Stimulated activated CD8-positive, alpha-beta memory T cell treated with anti-CD3 and anti-CD28 coated beads, Interleukin-15, amount 100 ng/mL, for 24 hours (primary cell): ENCODE measurements around the gene MAPKAPK3.

Experiments used
- DNase-seq: peaks from one replicate; pipeline ENCODE4 v3.0.0-alpha.2; 2020; ENCODE audit warnings: low read depth

MAPKAPK3 gene

DNA sequence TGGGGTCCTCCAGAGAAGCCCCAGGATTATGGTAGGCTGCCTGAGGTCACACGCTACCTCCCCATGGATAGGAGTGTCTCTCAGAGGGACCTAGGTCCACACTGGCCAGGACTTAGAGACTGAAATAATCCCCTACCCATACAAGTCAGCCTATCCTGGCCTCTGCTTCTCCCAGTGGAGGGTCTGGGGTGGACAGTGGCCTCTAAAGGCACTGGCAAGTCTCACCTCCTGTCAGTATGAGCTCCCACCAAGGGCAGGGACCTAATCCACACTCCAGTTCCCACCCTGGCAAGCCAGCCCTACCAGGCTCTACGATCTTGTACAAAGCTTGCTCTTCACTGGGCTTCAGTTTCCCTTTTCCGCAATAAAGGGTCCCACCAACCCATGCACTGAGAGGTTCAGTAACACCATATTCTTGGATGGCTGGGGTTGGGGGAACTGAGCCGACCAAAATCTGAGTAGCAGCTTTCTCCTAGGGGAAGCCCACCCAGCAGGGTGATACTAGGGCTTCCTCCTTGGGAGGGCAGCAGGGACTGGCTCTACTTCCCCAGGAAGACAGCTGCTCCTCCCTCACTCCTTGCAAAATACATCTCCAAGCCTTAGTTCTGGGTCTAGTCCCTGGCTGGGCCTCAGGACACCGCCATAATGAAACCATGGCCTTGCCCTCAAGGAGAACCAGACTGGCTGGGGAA is 7.7 kb upstream of the MAPKAPK3 start:
- DNase-seq: no peak

DNA sequence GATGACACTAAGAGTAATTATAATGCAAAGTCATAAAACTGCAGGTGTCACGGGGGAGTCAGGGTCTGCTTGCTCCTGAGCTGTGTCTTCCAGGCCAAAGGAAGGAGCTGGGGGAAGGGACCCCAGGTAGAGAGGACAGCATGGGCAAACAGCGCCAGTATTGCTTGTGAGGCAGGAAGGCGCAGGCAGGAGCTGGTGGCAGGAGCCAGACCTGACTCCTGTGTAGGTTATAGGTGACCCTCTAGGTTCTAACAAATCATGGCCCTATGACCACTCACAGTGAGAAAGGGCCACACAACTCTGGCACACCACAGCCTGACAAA is 7.2 kb upstream of the MAPKAPK3 start:
- DNase-seq: no peak

DNA sequence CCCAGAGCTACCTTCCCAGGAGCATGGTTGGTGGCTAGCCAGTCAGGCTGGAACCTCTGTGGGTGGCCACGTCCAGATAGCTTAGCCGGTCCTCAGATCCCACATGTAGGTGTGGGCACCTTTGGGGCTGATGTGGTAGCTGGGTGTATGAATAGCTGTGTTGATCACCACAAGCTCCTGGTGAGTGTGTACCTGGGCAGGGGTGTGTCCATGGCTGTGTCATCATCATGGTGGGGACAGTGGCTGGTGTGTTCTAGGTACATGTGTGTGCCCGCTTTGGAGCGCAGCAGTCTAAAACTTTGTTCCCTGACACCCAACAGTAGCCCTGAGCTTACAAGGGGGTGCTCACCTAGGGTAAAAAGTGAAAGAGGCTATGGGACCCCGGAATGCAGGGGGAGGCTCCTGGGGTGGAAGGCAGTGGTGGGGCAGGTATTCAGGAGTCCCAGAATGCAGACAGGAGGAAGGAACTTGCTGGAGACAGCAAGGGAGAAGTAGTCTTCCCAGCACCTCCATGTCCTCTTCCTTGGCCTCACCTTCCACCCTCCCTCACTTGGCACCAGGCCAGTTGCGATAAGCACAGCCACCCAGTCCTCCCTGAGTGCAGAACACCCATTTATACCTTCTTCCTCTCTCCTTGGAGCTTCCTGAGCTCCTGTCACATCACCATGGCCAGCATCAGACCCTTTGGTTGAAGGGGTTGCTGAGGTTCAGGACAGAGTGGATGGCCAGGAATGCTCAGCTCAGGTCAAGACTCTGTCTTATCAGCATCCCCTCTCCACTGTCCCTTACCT is 6.6 kb upstream of the MAPKAPK3 start:
- DNase-seq: no peak

DNA sequence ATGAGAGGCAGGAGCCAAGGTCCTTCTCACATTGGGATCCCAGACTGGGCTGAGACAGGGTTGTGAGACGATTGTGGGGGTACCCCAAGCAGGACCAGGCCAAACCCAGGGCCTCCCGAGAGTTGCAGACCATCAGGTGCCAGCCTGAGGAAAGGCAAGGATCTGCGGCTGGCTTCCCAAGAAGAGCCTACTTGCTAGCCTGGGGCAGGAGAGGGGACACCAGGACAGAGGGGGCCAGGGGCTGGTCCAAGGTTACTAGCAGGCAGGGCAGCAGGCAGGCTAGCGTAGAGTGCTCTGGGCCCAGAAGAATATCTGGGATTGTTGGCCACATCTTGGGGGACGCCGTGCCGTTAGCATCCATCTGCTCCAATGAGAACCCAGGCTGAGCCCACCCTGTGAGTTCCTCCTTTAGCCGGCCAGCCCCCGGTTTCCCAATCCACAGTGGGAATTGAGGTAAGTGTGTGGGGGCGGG is 5.9 kb upstream of the MAPKAPK3 start:
- no peak for DNase-seq

DNA sequence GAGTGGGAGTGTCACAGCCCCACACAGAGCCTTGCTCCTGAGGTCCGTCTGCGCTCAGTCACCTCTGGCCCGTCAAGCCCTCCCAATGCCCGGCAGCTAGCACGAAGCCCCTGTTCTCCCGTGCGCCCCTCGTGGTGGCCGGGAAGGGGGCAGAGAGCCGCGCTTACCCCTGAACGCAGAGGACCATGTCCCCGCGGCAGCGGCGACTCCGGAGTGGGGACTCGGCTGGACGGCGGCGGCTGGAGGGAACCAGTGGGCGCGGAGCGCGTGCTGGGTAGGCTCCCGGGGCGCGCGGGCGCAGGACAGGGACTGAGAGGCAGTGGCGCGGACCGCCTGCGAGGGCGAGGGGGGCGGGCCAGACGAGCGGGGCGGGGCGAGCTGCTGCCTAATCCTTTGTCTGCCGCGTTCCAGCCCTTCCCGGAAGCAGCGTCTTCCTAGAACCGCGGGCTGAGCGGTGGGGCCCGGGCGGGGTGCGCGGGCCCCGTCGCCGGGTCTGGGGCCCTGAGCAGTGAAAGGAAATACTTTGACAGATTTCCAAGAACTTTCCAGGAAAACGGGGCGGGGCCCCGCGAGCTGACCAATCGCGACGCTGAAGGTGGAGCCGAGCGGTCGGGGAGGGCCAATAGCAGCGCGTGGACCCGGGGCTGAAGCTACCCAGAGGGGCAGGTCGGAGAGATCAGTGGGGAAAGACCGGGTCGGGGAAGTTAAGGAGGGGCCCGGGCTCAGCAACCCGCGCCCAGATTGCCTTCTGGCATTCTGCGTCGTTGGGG is 5.3 kb upstream of the MAPKAPK3 start, which contains the start of gene CISH:
Gene CISH (minus strand): TSS at position 311 of the 770 bp plus-strand sequence. CDS start 124 bp downstream, at position 187.
- peak; percentile 94 for DNase-seq

DNA sequence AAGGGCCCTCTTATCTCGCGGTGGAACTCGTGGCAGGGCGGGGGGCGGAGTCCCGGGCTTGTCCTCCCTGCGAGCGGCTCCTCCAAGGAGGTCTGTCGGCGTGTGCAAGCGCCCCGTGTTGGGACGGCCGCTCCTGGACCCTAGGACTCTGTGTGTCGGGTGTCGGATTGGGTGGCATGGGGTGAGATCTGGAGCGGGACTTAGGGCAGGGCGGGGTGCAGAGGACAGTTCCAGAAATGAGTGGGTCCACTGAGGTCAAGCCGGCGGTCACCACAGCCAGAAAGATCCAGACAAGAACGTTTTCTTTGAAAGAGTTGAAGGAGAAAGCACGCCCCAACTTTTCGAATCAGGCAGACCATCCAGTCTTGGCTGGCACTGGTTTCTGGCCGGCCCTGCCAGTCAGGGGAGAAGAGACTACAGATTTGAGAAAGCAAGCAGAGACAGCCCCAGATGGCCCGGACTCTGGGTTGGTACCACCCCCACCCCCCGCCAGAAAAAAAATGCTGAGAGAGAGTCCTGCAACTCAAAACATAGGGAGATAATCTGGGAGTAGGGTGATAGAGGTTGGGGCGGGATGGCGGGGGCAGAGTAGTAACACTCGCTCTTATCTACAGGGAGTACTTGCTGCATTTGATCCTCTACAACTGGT is 4.6 kb upstream of the MAPKAPK3 start:
- DNase-seq: no peak

DNA sequence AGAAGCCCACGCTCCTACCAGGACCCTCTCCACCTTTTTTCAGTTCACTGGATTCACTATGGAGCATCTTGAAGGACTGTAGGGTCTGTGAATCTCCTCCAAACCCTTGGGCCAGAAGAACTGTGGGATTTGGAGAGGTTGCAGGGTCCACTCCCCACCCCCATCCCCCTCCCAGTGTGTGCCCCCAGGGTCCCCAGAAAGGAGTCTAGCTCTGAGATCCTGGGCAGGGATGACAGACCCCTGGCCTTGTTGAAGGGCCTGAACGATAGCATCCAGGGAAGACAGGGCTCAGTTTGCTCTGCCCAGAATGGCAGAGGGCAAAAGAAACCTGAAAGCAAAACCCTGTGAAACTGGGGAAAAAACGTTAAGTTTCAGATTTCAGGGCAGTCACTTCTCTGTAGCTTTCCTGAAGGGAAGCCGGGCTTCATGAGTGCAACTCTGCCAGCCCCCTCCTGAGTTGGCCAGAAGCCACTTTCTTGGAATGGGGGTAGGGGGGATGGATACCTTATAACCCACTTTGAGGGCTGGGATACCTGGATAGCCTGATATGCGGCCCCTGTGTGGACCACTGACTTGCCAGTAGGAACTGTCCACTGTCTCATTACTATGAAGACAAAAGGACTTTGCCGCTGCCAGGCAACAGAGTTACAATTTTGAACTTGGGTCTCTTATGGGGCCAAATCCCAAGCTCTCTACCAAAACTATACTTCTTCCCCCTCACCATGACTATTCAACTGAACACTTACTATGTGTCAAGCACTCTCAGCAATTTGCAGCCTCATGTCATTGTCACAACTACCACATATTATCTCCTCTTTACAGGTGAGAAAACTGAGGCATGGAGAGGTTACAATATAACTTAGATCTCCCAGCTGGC is 3.7 kb upstream of the MAPKAPK3 start:
- no peak for DNase-seq

DNA sequence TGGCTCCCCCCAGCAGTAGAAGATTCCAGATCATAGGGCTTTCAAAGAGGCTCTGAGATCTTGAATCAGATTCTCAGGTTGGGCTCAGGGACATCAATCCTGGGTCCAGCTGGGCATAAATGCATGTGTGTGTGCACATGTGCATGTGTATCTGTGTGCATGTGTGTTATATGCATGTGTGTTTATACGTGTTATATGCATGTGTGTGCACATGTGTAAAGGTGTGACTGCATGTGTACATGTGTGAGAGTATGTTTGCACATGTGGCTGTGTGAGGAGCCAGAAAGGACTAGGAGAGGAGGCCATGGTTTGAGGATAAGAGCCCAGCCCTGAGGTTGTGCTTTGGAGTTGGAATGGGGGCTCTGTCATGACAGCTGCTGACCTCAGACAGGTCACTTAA is 1.8 kb upstream of the MAPKAPK3 start:
- no peak for DNase-seq

DNA sequence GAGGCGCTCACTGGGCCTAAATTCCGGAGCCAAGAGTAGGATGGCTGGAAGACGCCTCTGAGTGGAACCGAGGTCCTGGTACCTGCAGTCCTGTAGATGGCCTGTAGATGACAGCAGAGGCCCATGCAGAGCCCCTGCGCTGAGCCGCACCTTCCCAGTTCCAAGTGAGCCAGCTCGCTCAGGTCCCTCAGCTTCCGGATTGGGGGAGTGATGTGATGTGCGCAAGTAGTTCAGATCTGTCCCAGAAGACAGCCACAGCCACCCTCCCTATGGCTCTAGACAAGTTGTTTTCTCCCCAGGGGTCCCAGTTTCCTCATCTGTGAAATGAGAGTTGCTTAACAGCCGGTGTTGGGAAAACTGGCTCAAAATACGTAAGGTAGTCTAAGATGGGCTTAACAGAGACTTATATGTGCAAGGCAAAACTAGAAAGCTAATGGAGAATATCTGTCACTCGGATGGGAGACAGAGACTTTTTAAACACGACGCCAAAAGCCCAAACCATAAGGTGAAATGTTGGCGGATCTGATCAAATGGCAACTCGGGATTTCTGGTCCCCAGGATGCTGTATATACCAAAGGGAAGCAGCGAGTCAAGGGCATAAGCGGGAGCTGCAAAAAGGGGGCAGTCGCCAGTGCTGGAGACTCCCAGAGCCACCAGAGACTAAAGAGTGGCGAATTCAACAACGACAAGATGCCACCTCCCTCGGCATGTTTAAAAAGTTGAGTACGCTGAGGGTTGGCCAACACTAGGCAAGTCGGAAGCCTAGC is 765 bp upstream of the MAPKAPK3 start:
- DNase-seq: no peak

DNA sequence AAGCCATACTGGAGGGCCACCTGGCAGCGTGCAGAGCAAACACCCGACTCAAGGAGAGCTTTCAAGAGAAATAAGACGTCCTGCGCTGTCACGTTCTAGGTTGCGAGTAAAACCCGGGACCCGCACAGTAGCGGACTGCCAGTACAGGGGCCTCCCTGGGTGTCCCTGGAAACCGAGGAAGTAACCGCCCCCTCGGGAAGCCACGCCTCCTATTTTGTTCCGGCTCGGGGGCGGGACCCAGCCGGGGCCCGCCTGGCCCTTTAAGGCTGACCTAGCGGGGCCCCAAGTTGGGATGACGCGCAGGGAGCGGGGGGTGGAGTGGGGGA is 218 bp upstream of the MAPKAPK3 start:
- DNase-seq: peak; percentile 87

DNA sequence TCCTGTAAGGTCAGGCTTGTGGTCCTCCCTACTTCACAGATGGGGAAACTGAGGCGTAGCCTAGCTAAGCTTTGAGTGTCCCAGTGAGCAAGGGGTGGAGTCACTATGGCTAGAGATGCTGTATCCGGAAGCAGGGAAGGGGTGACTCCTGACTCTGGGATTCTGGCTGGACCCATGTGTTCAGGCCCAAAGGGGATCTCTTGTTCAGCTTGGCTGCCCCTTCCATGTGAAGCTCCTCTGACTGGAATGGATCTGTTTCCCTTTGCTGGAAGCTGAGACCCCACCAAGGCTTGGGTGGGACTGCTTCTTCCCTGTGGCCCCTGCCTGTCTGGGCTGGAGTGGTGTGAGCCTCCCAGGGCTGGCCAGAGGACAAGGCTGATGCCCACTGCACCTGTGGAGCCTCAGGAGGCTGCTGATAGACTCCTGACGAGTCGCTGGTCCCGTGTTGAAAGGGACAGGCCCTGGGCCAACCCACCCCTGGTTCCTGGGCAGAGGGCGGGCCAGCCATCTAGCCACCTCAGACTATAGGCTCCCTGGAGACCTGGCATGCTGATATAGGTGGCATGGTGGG is 1.0 kb downstream of the MAPKAPK3 start:
- DNase-seq: no peak

DNA sequence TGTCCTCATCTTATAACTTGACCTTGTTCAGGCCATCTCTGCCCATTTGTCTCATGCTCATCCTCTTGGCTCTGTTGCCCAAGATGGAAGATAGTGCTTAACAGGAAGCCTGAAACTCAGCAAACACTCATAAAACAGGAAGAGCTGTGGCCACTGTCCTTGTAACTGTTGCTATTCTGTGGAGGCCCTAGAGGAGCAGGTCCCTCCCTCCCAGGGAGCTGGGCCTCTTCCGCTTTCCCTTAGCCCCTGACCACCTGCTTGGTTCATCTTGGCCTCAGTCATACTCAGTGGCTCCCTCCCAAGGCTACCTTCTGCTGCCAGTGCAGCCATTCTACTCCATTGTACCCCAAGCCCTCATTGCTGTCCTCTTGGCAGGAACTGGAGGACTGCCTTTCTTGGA is 3.5 kb downstream of the MAPKAPK3 start:
- DNase-seq: no peak

DNA sequence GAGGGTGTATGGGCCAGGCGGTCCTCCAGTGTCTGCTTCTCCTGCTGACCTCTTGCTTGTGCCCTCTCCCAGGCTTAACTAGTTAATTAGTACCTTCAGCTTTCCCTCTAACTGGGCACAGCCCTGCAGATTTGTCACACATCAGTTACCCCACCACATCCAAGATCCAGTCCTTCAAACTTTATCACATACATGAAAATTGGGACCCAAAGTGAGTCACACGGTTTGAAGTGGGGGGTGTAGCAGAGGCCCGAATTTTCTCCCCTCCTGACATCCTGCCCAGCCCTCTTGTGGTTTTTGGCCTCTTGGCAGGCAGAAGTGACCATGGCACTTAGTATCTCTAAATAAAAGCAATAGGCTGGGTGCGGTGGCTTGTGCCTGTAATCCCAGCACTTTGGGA is 3.9 kb downstream of the MAPKAPK3 start:
- no peak for DNase-seq

DNA sequence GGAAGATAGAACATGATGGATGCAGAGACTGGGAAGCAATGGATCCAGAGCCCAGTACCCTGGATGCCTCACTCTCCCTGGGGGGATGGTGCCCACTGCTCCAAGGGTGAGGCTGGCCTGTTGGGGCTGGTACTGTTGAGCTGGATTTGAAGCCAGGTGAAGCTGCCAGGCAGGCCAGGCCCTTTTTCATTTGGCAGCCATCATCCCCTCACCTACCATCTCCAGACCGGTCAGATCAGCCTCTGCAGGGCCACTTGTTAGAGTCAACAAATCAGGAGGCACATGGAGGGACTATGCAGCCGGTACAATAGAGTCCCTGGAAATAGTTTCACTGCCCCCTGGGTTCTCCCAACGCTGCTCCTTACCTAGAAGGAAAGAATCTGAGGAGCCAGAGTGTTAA is 5.9 kb downstream of the MAPKAPK3 start:
- DNase-seq: no peak

DNA sequence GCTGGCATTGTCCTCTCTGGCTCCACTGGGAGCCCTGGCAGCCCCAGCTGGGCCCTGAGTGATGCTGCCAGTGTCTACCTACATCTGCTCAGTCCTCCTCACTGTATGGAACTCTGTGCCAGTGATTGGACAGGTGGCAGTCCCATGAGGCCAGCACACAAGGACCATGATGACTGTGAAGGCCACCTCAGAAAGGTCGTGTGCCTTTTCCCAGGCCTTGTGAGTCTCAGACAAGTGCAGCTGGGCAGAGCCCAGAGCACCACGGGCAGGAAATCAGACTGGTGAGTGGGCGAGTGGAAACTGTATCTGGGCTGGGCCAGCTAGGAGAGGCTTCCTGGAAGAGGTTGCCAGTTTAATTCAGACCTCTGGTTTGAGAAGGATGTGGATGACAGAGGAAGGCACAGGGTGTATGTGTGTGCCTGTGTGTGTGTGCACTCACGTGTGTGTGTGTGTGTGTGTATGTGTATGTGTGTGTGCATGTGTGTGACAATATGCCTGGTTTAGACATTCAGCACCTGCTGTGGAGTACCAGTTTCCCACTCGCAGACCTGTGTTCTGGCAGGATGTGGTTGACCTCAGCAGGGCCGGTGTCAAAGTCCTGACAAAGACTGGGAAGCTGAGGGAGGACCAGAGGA is 7.0 kb downstream of the MAPKAPK3 start:
- no peak for DNase-seq

DNA sequence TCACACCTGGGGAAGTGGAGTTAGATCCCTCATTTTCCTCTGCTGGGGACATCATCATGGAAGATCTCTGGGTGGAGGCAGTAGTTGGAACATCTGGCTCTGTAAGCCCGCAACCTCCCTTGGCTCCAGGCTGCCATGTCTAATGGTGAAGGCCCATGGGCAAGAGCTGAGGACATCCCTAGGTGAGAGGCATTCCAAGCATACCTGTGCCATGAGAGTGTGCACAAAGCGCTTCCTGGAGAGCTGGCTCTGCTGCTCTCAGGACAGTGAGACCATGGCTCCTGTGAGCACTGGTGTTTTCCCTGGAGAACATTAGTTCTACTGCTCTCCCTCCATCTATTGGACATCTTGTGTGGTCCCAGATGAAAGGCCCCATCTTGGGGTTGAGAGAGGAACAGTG is 7.7 kb downstream of the MAPKAPK3 start:
- no peak for DNase-seq

DNA sequence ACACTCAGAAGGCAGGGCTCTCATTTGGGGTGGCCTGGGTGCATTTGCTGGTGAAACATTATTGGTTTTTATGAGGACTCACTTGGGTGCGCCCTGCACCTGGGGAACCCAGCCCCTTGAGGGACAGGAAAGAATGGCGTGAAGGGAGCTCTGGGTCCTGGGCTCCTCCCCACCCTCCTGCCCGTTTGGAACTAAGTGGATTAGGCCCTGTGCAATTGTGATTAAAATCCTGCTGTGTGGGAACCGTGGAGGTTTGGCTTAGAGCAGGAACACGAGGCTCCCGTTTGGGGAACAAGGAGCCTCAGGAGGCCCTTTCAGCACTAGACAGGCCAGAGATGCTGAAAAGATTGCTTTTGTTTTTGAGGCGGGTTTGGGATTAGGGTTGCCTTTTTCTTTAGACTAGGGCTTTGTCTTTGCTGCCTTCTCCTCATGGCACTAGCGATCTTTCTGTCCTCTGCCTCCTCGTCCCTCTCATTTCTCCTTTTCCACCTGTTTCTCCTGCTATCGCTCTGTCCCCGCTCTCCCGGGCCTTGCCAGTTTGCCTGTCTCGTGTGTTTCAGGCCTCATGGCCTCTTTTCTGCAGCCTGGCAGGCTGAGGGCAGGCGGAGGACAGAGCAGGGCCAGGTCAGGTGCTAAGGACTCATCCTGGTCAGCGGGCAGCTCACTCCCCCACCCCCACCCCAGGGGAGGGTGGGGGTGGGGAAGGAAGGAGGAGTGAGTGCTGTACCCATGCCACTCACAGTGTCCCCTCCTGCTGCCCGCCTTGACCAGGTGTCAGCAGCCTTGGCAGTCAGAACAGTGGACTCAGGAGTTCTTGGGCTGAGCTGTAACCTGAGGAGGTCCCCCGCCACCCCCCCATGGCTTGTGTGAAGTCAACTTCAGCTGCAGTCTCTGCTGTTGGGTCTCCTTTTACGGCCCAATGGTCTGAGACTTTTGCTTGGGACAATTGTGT is 8.6 kb downstream of the MAPKAPK3 start:
- DNase-seq: no peak

DNA sequence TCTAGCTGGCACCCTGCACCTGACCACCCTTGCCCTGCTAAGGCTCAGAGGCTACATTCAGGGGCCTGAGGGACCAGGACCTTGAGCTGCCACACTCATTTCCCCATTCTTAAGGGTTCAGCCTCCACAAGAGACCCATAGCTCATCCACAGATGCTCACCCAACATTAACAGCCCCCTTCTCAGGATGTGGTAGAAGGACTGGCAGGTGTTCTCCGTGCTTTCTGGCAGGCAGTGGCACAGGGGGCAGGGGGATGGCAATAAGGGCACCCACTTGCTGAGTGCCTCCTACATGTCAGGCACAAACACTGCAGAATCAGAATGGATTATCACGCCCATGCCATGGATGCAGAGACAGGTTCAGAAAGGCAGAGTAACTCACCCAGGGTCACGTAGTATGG is 9.4 kb downstream of the MAPKAPK3 start:
- DNase-seq: no peak
